Epithelial cell of esophagus (primary cell): ENCODE measurements around the gene OR10A3.

Experiments used
- DNase-seq: peaks from one replicate; pipeline ENCODE4 v3.0.0; 2010; ENCODE audit warnings: low read depth
- H3K4me3 ChIP-seq: 2 replicates; pipeline ENCODE4 v1.5.1; 2011; ENCODE audit warnings: mild to moderate bottlenecking, low read length, control low read depth
- CTCF ChIP-seq: IDR thresholded peaks from 2 replicates; pipeline ENCODE4 v1.5.1; 2011; ENCODE audit warnings: low read depth, mild to moderate bottlenecking, low read length, control low read depth, inconsistent platforms; ENCODE audit not compliant: insufficient read depth; ENCODE audit errors: missing control alignments

Gene OR10A3

GRCh38 chr11:7911011-7911410, 30.5 kb downstream of the OR10A3 start:
- no peak for DNase-seq
- TF ChIP-seq CTCF = no peak
- no peak overlapping the region for H3K4me3 ChIP-seq

- H3K4me3 ChIP-seq = no peak overlapping the region
- TF ChIP-seq CTCF = no peak
- DNase-seq = peak; percentile 49
Observed at GRCh38 chr11:7910286-7910788, 31.2 kb downstream of the OR10A3 start.

GRCh38 chr11:7909585-7910285, 31.8 kb downstream of the OR10A3 start:
- no peak for TF ChIP-seq CTCF
- peak; percentile 45 for DNase-seq
- no peak overlapping the region for H3K4me3 ChIP-seq

- no peak for TF ChIP-seq CTCF
- DNase-seq = no peak
- peak overlapping the region; percentile 13 for H3K4me3 ChIP-seq
Observed at GRCh38 chr11:7907121-7907520, 34.4 kb downstream of the OR10A3 start.

- no peak for TF ChIP-seq CTCF
- DNase-seq = peak; percentile 64
- H3K4me3 ChIP-seq = peak overlapping the region; percentile 22
Observed at GRCh38 chr11:7906481-7906880, 35.0 kb downstream of the OR10A3 start.

- TF ChIP-seq CTCF = no peak
- peak; percentile 78 for DNase-seq
- H3K4me3 ChIP-seq = peak overlapping the region; percentile 22
Observed at GRCh38 chr11:7905961-7906429, 35.5 kb downstream of the OR10A3 start.

- no peak for TF ChIP-seq CTCF
- DNase-seq = peak; percentile 41
- peak overlapping the region; percentile 11 for H3K4me3 ChIP-seq
Observed at GRCh38 chr11:7905549-7905948, 36.0 kb downstream of the OR10A3 start.
